Kidney (tissue), 14 donors: ENCODE measurements around the gene GJA4. TPM values are rescaled to one million over a fixed set of nuclear protein-coding genes. Genes with fewer than 3 reads are reported as not detected.
"Not testable (repeated sequence)": the region's sequence is repeated elsewhere in the genome, so short reads cannot be mapped to it uniquely, and the experiment has no call there.

Source experiments
- DNase-seq, 5 donors: peaks; one replicate each; pipeline ENCODE4 v3.0.0-alpha.2; 2013 to 2020
- FAIRE-seq: peaks from 2 replicates; lab custom pipeline; 2012; peaks lifted over from hg19 to GRCh38; lab: Jason Lieb, UNC
- H3K27ac ChIP-seq, 2 donors: one replicate each; pipeline ENCODE4 v1.7.0; 2013; ENCODE audit warnings: low read depth in 2 of 2, low read length in 2 of 2, inconsistent platforms in 1 of 2
- H3K27me3 ChIP-seq: one replicate; pipeline ENCODE4 v1.7.1; 2013; ENCODE audit warnings: low read length, inconsistent platforms; ENCODE audit not compliant: control insufficient read depth, insufficient read depth
- H3K36me3 ChIP-seq, 3 donors: one replicate each; pipeline versions ENCODE4 v1.7.0 to v1.7.1; 2013; ENCODE audit warnings: low read length in 3 of 3, control low read depth in 1 of 3, inconsistent platforms in 1 of 3; ENCODE audit not compliant: insufficient read depth in 3 of 3, control insufficient read depth in 2 of 3
- H3K4me1 ChIP-seq, 3 donors: one replicate each; pipeline versions ENCODE4 v1.7.0 to v1.7.1; 2013; ENCODE audit warnings: low read length in 3 of 3, inconsistent platforms in 1 of 3, low read depth in 1 of 3; ENCODE audit not compliant: control insufficient read depth in 2 of 3, insufficient read depth in 2 of 3
- H3K4me3 ChIP-seq, 3 donors: one replicate each; pipeline versions ENCODE4 v1.7.0 to v1.8.1; 2013; ENCODE audit warnings: low read length in 3 of 3, control low read depth in 1 of 3, inconsistent platforms in 1 of 3
- H3K9ac ChIP-seq, 3 donors: one replicate each; pipeline versions ENCODE4 v1.7.0 to v1.7.1; 2013; ENCODE audit warnings: low read length in 3 of 3, control low read depth in 1 of 3, inconsistent platforms in 1 of 3
- H3K9me3 ChIP-seq, 3 donors: one replicate each; pipeline versions ENCODE4 v1.7.0 to v1.7.1; 2013; ENCODE audit warnings: low read length in 3 of 3, control low read depth in 1 of 3, inconsistent platforms in 1 of 3; ENCODE audit not compliant: control insufficient read depth in 2 of 3, insufficient read depth in 1 of 3
- intact Hi-C: fragments of 100-400 bp; cut with DNase I; formaldehyde crosslinking; loops from one replicate; pipeline ENCODE4 v1.11.1; 2022
- polyA plus RNA-seq: library from polyadenylated mRNA; stranded (reverse); fragments of 350-450 nt; fragmentation: Illumina TruSeq; extraction: RNeasy Lipid Tissue Mini Kit (QIAGEN cat#74804); gene quantifications from one replicate; pipeline ENCODE4 v1.2.3, GENCODE V29; 2014; ENCODE audit warnings: low read depth, low replicate concordance; ENCODE audit not compliant: insufficient read depth
- total RNA-seq: library from RNA; stranded (reverse); fragmentation: NEBNext Ultra II Directional; extraction: Animal tissue kit (Norgen Biotek cat#: 25700); gene quantifications from one replicate; pipeline ENCODE4 v1.2.1, GENCODE V29; 2021
- TF ChIP-seq, protein P1 (sequence below): IDR thresholded peaks from 3 replicates; pipeline ENCODE4 v1.5.1; 2012; ENCODE audit warnings: mild to moderate bottlenecking, moderate library complexity, borderline replicate concordance; ENCODE audit not compliant: insufficient read depth; ENCODE audit errors: extremely low read depth
- donor health status: control.
- donor health status: control.
- donor health status: control.
- donor health status: control.
- donor health status: control.
- donor health status: DM: yes; HTN: yes; CAD: no.
- donor health status: Normal renal cell carcinoma (clear cell type).

Gene GJA4
- total and polyA plus RNA-seq, 2 donors from 2014 or later: 15.6 to 31.9 TPM

GRCh38 chr1:34816332-34816731 is 23.5 kb downstream of the GJA4 start:
- H3K9ac ChIP-seq: no peak overlapping the region
- FAIRE-seq: no peak
- no peaks in the 10 kb centered on the region for H3K27me3 ChIP-seq
- no peak for DNase-seq
- H3K4me1 ChIP-seq: no peaks in the 10 kb centered on the region
- no peak overlapping the region for H3K27ac ChIP-seq
- no peak overlapping the region for H3K4me3 ChIP-seq
- TF ChIP-seq, protein P1, sequence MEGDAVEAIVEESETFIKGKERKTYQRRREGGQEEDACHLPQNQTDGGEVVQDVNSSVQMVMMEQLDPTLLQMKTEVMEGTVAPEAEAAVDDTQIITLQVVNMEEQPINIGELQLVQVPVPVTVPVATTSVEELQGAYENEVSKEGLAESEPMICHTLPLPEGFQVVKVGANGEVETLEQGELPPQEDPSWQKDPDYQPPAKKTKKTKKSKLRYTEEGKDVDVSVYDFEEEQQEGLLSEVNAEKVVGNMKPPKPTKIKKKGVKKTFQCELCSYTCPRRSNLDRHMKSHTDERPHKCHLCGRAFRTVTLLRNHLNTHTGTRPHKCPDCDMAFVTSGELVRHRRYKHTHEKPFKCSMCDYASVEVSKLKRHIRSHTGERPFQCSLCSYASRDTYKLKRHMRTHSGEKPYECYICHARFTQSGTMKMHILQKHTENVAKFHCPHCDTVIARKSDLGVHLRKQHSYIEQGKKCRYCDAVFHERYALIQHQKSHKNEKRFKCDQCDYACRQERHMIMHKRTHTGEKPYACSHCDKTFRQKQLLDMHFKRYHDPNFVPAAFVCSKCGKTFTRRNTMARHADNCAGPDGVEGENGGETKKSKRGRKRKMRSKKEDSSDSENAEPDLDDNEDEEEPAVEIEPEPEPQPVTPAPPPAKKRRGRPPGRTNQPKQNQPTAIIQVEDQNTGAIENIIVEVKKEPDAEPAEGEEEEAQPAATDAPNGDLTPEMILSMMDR: no peak
- H3K36me3 ChIP-seq: no peaks in the 10 kb centered on the region
- H3K9me3 ChIP-seq: no peaks in the 10 kb centered on the region
- intact Hi-C loops: no loop called here

DNA sequence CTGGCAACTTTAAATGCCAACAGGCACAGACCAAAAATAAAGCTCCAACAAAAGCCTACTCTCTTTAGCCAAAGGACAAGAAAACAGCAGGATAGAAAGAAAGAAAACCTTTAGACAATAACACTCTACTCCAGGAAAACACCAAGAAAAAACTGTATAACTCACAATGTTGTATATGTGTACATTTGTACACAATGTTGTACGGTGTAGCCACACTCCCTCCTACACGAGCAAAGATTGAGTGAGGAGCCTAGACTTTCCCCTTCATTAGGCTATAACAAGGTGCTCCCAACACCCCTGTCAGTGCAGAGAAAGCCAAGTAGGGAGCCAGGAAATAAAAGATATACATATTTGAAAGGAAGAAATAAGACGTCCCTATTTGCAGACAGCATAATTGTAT is 24.0 kb downstream of the GJA4 start:
- Histone ChIP-seq H3K27ac (no peak overlapping the region), H3K4me3 (no peak overlapping the region), H3K4me1 (no peaks in the 10 kb centered on the region), H3K9me3 (no peaks in the 10 kb centered on the region), H3K36me3 (no peaks in the 10 kb centered on the region), H3K27me3 (no peaks in the 10 kb centered on the region), H3K9ac (no peak overlapping the region)
- TF ChIP-seq, protein P1: no peak
- intact Hi-C loops: no loop called here
- no peak for DNase-seq
- no peak for FAIRE-seq

GRCh38 chr1:34818862-34819261 is 26.1 kb downstream of the GJA4 start:
- H3K9me3 ChIP-seq, H3K9ac ChIP-seq, DNase-seq, H3K36me3 ChIP-seq, H3K4me3 ChIP-seq, intact Hi-C loops, FAIRE-seq, H3K27me3 ChIP-seq, H3K4me1 ChIP-seq, H3K27ac ChIP-seq: not testable (repeated sequence)

- no peak overlapping the region for H3K27ac ChIP-seq
- intact Hi-C loops: no loop called here
- no peak for FAIRE-seq
- peaks cover 0 to 2% (median 0%) of the 10 kb centered on the region in 3 donors for H3K4me1 ChIP-seq
- TF ChIP-seq, protein P1: no peak
- no peak overlapping the region for H3K9ac ChIP-seq
- no peak overlapping the region for H3K4me3 ChIP-seq
- DNase-seq: no peak
- H3K27me3 ChIP-seq: no peaks in the 10 kb centered on the region
- H3K36me3 ChIP-seq: no peaks in the 10 kb centered on the region
- H3K9me3 ChIP-seq: no peaks in the 10 kb centered on the region
These were observed 29.4 kb downstream of the GJA4 start for GRCh38 chr1:34822202-34822601.
